NB4 (cell line): ENCODE measurements around the gene IQGAP2.

Experiments used
- POLR2A ChIP-seq: IDR thresholded peaks from 2 replicates; pipeline ENCODE4 v1.6.1; 2011; ENCODE audit warnings: mild to moderate bottlenecking; ENCODE audit not compliant: insufficient read length; ENCODE audit errors: extremely low read depth
- TF ChIP-seq, protein P1 (sequence below): IDR thresholded peaks from one replicate; pipeline ENCODE4 v1.5.1; 2012; ENCODE audit warnings: low read depth, low read length

GRCh38 chr5:76439201-76439600 lies 36.1 kb downstream of the IQGAP2 start:
- TF ChIP-seq, protein P1, sequence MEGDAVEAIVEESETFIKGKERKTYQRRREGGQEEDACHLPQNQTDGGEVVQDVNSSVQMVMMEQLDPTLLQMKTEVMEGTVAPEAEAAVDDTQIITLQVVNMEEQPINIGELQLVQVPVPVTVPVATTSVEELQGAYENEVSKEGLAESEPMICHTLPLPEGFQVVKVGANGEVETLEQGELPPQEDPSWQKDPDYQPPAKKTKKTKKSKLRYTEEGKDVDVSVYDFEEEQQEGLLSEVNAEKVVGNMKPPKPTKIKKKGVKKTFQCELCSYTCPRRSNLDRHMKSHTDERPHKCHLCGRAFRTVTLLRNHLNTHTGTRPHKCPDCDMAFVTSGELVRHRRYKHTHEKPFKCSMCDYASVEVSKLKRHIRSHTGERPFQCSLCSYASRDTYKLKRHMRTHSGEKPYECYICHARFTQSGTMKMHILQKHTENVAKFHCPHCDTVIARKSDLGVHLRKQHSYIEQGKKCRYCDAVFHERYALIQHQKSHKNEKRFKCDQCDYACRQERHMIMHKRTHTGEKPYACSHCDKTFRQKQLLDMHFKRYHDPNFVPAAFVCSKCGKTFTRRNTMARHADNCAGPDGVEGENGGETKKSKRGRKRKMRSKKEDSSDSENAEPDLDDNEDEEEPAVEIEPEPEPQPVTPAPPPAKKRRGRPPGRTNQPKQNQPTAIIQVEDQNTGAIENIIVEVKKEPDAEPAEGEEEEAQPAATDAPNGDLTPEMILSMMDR = no peak
- TF ChIP-seq POLR2A = no peak
